Measurements from ENCODE around the gene TSPAN18.

GRCh38 chr11:44687388-44687787 lies 39.4 kb upstream of the TSPAN18 start:
- TF ChIP-seq CTCF (IDR thresholded peaks at IDR 0.05) (no peak), POLR2A (IDR thresholded peaks at IDR 0.05; ENCODE audit: low read depth) (no peak)
